ENCODE measurements around the gene TRAPPC3L.

DNA sequence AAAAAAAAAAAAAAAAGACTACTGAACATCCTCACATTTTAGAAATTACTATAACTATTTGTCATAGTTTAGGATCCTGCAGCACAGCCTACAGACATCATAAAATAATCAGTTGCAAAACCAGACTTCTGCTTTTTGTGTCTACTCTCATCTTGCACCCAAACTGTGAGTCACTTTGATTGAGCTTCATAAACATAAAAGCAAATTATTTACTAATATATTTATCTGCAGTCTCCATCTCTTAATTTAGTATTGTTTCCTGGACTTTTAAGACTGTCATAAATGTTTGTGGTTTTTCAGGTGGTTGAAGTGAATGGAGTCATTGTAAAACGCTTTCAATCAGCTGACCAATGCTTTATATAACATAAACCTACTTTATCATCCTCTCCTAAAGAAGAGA lies 99.1 kb downstream of the TRAPPC3L start:
- no peak for TF ChIP-seq CTCF (IDR thresholded peaks at IDR 0.05)
- no peak for TF ChIP-seq ZFX (IDR thresholded peaks at IDR 0.05; ENCODE audit: borderline replicate concordance)
